BLaER1 (cell line): ENCODE results near the gene MBOAT2.

ENCODE experiments used
- H3K27ac ChIP-seq: shearing (Covaris generic); formaldehyde crosslinking; 2 replicates; pipeline ENCODE4 v1.8.1; 2022
- H3K27me3 ChIP-seq: shearing (Covaris generic); formaldehyde crosslinking; 2 replicates; pipeline ENCODE4 v1.8.1; 2022
- H3K36me3 ChIP-seq: shearing (Covaris generic); formaldehyde crosslinking; 2 replicates; pipeline ENCODE4 v1.8.1; 2022
- H3K4me1 ChIP-seq: shearing (Covaris generic); formaldehyde crosslinking; 2 replicates; pipeline ENCODE4 v1.8.1; 2022
- H3K4me2 ChIP-seq: shearing (Covaris generic); formaldehyde crosslinking; 2 replicates; pipeline ENCODE4 v1.8.1; 2022
- H3K4me3 ChIP-seq: shearing (Covaris generic); formaldehyde crosslinking; 2 replicates; pipeline ENCODE4 v1.8.1; 2022
- H3K9ac ChIP-seq: shearing (Covaris generic); formaldehyde crosslinking; 2 replicates; pipeline ENCODE4 v1.8.1; 2022
- H3K9me3 ChIP-seq: shearing (Covaris generic); formaldehyde crosslinking; 2 replicates; pipeline ENCODE4 v1.8.1; 2022
- H4K20me1 ChIP-seq: shearing (Covaris generic); formaldehyde crosslinking; 2 replicates; pipeline ENCODE4 v1.8.1; 2022
- Cebpa-rat ChIP-seq: shearing (Covaris generic); IDR thresholded peaks from 2 replicates; pipeline ENCODE4 v1.8.1; 2022

Gene MBOAT2

DNA sequence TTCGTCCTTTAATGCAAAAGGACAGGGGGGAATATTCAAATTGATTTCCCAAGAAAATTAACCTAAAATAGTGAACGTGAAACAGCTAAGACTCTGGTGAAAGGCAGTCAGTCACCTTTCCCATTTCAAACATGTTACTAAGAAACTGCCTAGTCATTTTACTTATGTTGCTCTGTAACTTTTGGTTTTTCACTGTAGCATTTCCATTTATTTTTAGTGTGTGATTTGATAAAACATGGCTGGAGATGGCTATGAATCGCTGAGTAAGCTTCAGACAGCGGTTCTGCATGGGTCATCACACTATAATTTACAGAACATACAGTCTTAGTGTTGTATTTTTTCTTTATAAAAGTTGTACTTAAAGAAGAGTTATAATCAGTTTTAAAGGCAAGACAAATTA lies 150.1 kb downstream of the MBOAT2 start:
- no peak for TF ChIP-seq Cebpa-rat
- no peak overlapping the region for H3K4me2 ChIP-seq
- H3K27me3 ChIP-seq, result no peaks in the 10 kb centered on the region
- no peak overlapping the region for H3K9ac ChIP-seq
- H3K9me3 ChIP-seq, result no peaks in the 10 kb centered on the region
- no peak overlapping the region for H3K27ac ChIP-seq
- no peaks in the 10 kb centered on the region for H3K36me3 ChIP-seq
- H3K4me1 ChIP-seq, result no peaks in the 10 kb centered on the region
- no peak overlapping the region for H3K4me3 ChIP-seq
- H4K20me1 ChIP-seq, result no peaks in the 10 kb centered on the region

DNA sequence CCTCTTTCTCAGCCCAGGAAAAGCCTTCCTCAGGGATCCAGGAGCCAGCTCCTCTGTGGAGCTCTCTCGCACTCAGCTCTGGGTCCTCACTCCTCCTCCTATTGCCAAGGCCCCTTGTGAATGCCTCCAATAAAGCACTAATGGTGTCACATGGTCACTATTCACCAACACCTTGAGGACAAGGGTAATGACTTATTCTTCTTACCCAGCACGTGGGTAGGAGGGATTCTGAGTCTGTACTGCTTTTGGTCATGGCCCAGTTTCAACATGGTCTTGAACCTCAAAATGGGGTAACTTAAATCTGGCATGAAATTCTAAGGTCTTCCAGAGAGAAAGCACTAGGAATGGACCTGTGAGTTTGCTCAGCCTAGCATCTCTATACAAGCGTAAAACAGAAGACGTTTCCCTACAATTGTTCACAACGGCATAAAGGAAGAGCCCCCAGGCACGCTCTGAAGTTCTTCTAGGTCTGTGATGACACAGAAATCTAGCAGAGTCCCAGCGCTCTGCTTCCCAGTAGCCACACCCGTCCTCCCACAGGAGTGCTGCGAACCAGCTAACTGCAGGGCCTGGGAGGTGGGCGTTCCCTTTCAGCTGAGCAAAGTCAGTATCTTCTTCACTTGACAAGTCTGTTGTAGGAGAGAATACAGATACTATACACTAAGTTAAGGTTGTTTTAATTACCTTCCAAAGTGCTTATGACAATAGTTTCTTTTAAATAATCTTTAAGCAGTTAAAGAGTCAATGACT lies 151.5 kb downstream of the MBOAT2 start:
- no peaks in the 10 kb centered on the region for H3K36me3 ChIP-seq
- TF ChIP-seq Cebpa-rat, result no peak
- H3K9ac ChIP-seq, result no peak overlapping the region
- H3K4me2 ChIP-seq, result no peak overlapping the region
- H4K20me1 ChIP-seq, result no peaks in the 10 kb centered on the region
- H3K27me3 ChIP-seq, result no peaks in the 10 kb centered on the region
- no peak overlapping the region for H3K27ac ChIP-seq
- no peaks in the 10 kb centered on the region for H3K4me1 ChIP-seq
- no peaks in the 10 kb centered on the region for H3K9me3 ChIP-seq
- no peak overlapping the region for H3K4me3 ChIP-seq

DNA sequence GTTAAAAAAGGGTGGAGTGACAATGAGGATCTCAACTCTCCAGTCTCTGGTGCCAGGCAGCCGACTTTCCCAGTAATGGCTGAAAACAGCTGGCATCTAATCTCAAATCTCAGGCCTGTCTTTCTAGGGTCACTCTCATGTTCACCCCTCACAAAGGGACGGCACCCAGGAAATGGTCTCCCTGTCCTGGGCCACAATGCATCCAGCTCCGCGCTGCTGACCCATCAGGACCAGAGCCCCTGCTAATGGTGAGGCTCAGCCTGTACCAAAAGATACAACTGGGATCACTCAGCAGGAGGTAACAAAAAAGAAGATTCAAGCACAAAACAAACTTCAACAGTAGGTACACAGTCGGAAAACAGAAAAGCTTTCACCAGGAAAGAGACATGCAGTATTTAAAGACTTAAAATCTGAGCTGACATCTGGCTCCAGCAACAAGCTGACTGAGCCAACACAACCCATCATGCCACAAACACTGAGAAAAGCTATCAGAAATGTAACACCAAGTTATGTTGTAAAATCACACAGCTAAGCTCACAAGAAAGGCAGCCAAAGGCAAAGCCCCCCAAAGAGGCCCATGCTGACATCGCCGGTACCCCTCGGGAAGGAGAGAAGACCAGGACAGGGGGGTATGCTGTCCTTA lies 152.5 kb downstream of the MBOAT2 start:
- no peaks in the 10 kb centered on the region for H3K9me3 ChIP-seq
- H3K4me2 ChIP-seq, result no peak overlapping the region
- no peak overlapping the region for H3K27ac ChIP-seq
- H3K4me3 ChIP-seq, result no peak overlapping the region
- no peaks in the 10 kb centered on the region for H3K4me1 ChIP-seq
- H3K27me3 ChIP-seq, result no peaks in the 10 kb centered on the region
- no peak overlapping the region for H3K9ac ChIP-seq
- no peaks in the 10 kb centered on the region for H3K36me3 ChIP-seq
- H4K20me1 ChIP-seq, result no peaks in the 10 kb centered on the region
- TF ChIP-seq Cebpa-rat, result no peak

GRCh38 chr2:8849327-8849726 lies 154.2 kb downstream of the MBOAT2 start:
- H3K36me3 ChIP-seq, result no peaks in the 10 kb centered on the region
- no peak overlapping the region for H3K27ac ChIP-seq
- no peak overlapping the region for H3K4me2 ChIP-seq
- no peaks in the 10 kb centered on the region for H4K20me1 ChIP-seq
- H3K4me3 ChIP-seq, result no peak overlapping the region
- H3K9me3 ChIP-seq, result no peaks in the 10 kb centered on the region
- no peaks in the 10 kb centered on the region for H3K27me3 ChIP-seq
- TF ChIP-seq Cebpa-rat, result no peak
- no peak overlapping the region for H3K9ac ChIP-seq
- H3K4me1 ChIP-seq, result 0 out of 2 replicates have a peak, but pooled peaks cover 4% of the 10 kb centered on the region

DNA sequence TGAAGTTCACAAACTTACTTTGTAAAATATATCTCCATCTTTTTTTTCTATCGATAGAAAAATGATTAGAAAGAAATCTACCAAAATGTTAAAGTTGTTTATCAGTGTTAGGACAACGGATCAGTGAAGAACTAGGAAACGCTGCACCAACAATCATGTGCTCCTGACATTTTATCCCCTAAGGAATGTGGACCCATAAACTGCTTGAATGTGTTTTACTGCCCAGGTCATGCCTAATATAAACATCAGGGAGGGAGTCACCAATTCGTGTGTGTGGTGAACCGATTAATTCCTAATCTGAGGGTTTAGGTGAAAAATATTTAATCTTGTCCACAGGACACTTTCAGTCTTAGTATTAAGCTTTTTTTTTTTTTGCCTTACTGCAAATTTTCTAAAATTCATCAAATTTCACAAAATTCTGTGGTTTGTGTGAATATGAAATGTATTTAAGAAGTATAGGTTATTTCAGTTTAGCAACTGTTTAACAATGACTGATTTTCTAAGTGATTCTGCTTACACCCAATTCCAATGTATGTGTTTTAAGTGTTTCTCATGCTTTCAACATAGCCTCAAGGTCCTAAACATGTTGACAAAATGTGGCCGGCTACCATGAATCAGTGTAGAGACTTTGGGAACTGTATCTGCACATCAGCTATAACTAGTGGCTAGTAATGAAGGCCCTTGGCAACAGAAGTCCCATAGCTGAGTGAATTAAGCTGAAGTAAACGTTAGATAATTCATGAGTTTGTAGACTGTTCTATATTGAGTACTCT lies 155.0 kb downstream of the MBOAT2 start:
- Histone ChIP-seq H3K27ac (no peak overlapping the region), H4K20me1 (no peaks in the 10 kb centered on the region), H3K36me3 (no peaks in the 10 kb centered on the region), H3K9ac (no peak overlapping the region), H3K27me3 (no peaks in the 10 kb centered on the region), H3K4me3 (no peak overlapping the region), H3K9me3 (no peaks in the 10 kb centered on the region), H3K4me1 (0 out of 2 replicates have a peak, but pooled peaks cover 6% of the 10 kb centered on the region), H3K4me2 (no peak overlapping the region)
- no peak for TF ChIP-seq Cebpa-rat

DNA sequence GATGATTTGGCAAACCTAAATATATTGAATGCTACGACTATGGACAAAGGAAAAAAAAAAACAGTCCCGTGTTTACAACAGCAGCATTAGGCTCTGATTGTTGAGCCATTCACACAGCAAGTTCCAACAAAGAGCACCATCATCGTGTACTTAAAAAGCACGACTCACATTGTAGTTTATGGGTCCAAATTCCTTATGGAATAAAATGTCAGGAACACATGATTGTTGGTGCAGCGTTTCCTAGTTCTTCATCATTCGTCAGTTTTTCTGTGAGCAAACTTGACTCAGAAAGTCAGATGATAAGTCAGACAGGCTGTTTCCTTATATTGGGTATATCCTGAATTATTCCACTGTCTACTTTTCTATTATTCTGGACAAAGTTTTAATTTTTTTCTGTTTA lies 156.1 kb downstream of the MBOAT2 start:
- H3K4me3 ChIP-seq, result no peak overlapping the region
- no peak for TF ChIP-seq Cebpa-rat
- no peaks in the 10 kb centered on the region for H3K9me3 ChIP-seq
- H3K4me1 ChIP-seq, result 0 out of 2 replicates have a peak, but pooled peaks cover 6% of the 10 kb centered on the region
- no peak overlapping the region for H3K27ac ChIP-seq
- H3K4me2 ChIP-seq, result no peak overlapping the region
- H3K9ac ChIP-seq, result no peak overlapping the region
- H3K27me3 ChIP-seq, result no peaks in the 10 kb centered on the region
- no peaks in the 10 kb centered on the region for H4K20me1 ChIP-seq
- no peaks in the 10 kb centered on the region for H3K36me3 ChIP-seq

DNA sequence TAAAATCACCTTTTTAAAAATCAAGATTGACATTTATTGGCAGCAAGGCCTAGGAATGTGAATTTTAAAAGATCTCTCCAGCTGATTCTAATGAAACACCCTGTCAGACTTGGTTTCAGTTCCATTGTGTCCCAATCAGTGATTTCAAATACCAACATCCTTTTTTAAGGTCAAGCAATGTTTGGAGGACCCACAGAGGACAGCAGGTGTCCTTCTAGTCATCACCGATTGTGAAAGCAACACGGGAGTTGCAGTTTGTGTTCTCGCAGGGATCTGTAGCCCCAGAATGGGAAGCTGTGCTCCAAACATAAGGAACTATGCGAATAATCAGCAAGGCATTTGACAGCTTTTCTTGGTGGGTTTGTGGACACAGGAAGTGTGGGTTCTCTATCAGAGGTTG lies 161.6 kb downstream of the MBOAT2 start:
- Histone ChIP-seq H3K36me3 (no peaks in the 10 kb centered on the region), H3K4me1 (peaks cover 10% of the 10 kb centered on the region; the same call in 1 of the 2 replicates), H3K9ac (no peak overlapping the region), H4K20me1 (no peaks in the 10 kb centered on the region), H3K27ac (no peak overlapping the region), H3K4me3 (no peak overlapping the region), H3K4me2 (no peak overlapping the region), H3K9me3 (peaks cover 12% of the 10 kb centered on the region), H3K27me3 (no peaks in the 10 kb centered on the region)
- no peak for TF ChIP-seq Cebpa-rat

DNA sequence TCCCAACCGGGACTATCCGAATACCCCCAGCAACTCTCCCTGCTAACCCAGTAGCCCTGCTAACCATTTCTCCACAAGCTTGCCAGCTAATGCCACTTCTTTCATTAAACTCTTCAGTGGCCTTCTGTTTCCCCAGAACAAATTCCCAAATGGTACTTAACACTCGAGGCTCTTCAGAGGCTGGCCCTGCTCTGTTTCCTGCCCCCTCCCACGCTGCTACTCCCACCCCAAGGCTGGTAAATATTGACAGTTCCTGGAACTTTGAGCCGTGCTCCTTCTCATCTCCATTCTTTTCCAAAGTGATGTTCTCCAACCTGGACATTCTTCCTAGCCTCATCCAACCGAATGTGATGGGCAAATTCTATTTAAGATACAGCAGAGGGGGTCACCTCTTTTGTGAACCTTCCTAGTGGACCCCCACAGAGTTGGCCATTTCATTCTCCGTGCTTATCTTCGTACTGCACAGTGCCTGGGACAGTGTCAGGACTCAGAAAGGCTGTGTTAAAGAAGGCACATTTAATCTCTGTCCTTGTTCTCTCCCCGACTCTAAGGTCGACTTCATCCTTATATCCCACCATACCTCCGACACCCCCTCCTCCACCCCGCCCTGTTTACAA lies 162.9 kb downstream of the MBOAT2 start:
- no peak overlapping the region for H3K9ac ChIP-seq
- no peak overlapping the region for H3K4me3 ChIP-seq
- H3K9me3 ChIP-seq, result peaks cover 12% of the 10 kb centered on the region
- peaks cover 22% of the 10 kb centered on the region for H3K4me1 ChIP-seq
- TF ChIP-seq Cebpa-rat, result no peak
- H3K4me2 ChIP-seq, result no peak overlapping the region
- H3K27ac ChIP-seq, result no peak overlapping the region
- H4K20me1 ChIP-seq, result 0 out of 2 replicates have a peak, but pooled peaks cover 3% of the 10 kb centered on the region
- H3K27me3 ChIP-seq, result no peaks in the 10 kb centered on the region
- no peaks in the 10 kb centered on the region for H3K36me3 ChIP-seq

- Histone ChIP-seq H3K36me3 (no peaks in the 10 kb centered on the region), H3K9ac (no peak overlapping the region)
- no peak for TF ChIP-seq Cebpa-rat
These were observed 164.1 kb downstream of the MBOAT2 start for GRCh38 chr2:8839189-8839965.

More at GRCh38 chr2:8839189-8839965, 164.1 kb downstream of the MBOAT2 start:
- Histone ChIP-seq H3K27me3 (no peaks in the 10 kb centered on the region), H3K4me1 (peaks cover 28% of the 10 kb centered on the region), H3K9me3 (peaks cover 12% of the 10 kb centered on the region), H3K4me3 (no peak overlapping the region), H4K20me1 (peaks cover 15% of the 10 kb centered on the region), H3K27ac (no peak overlapping the region), H3K4me2 (no peak overlapping the region)
